Uterus (tissue), 2 donors: ENCODE results near the gene CACNA1C.

Experiments
- CTCF ChIP-seq, 4 experiments: fragments of 200-600 bp in 2 of 4; fragments of 450-650 bp in 2 of 4; sonication (generic) in 2 of 4; IDR thresholded peaks; one replicate each; pipeline ENCODE4 v1.5.1; 2016 to 2019; ENCODE audit warnings: antibody characterized with exemption in 4 of 4, mild to moderate bottlenecking in 2 of 4, moderate library complexity in 1 of 4
- POLR2A ChIP-seq, 2 donors: fragments of 450-650 bp; IDR thresholded peaks; one replicate each; pipeline ENCODE4 v1.6.1; 2016; ENCODE audit warnings: antibody characterized with exemption in 2 of 2, mild to moderate bottlenecking in 1 of 2, moderate library complexity in 1 of 2

GRCh38 chr12:2552000-2552756 lies 499.4 kb downstream of the CACNA1C start:
- TF ChIP-seq CTCF (IDR thresholded peaks at IDR 0.05) (no peak), POLR2A (IDR thresholded peaks at IDR 0.05) (no peak)
